ENCODE results near the gene STARD3.

DNA sequence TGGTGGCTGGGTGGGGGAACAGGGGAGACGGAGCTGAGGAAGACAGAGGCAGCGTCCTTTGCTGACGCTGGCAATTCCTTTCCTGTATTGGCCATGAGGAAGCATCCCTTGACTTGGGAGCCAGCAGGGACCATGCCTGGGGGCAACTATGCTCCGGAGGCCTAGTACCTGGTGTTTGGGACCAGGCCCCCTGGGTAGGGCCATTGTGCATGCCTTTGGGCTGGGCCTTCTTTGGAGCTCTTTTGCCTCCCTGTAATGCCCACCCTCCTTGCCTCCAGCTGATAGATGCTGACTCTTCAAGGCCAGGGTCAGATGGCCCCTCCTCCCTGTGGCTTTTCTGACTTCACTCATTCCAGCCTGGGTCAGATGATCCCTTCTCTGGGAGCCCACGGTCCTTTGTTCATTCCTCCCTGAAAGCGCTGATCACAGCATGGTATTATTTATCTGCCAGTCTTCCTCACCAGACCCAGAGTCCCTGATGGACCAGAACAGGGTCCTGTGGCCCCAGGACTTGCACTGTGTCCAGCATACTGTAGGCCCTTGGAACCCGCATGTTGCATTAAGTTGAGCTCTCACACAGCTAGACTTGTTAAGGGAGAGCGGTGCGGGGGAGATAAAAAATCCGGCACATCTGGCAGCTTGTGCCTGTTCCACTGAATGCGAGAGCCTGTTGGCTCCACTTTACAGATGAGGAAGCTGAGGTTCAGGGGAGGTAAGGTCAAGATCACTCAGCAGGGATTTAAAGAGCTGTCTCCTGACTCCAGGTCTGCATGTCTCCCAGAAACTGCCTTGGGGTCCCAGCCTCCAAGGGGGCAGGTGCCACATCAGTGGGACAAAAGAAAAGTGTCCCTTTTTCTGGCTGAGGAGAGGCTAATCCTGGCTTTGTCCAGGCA is 2.9 kb downstream of the STARD3 start:
- TF ChIP-seq, protein P1, sequence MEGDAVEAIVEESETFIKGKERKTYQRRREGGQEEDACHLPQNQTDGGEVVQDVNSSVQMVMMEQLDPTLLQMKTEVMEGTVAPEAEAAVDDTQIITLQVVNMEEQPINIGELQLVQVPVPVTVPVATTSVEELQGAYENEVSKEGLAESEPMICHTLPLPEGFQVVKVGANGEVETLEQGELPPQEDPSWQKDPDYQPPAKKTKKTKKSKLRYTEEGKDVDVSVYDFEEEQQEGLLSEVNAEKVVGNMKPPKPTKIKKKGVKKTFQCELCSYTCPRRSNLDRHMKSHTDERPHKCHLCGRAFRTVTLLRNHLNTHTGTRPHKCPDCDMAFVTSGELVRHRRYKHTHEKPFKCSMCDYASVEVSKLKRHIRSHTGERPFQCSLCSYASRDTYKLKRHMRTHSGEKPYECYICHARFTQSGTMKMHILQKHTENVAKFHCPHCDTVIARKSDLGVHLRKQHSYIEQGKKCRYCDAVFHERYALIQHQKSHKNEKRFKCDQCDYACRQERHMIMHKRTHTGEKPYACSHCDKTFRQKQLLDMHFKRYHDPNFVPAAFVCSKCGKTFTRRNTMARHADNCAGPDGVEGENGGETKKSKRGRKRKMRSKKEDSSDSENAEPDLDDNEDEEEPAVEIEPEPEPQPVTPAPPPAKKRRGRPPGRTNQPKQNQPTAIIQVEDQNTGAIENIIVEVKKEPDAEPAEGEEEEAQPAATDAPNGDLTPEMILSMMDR (IDR thresholded peaks at IDR 0.05), result no peak
- TF ChIP-seq POLR2A (IDR thresholded peaks at IDR 0.05), result no peak

Measured in right lobe of liver (tissue), 4 donors.